Measurements from ENCODE around the gene RFX2. TPM values are rescaled to one million over a fixed set of nuclear protein-coding genes. Genes with fewer than 3 reads are reported as not detected.
"Not testable (repeated sequence)": the region's sequence is repeated elsewhere in the genome, so short reads cannot be mapped to it uniquely, and the experiment has no call there.

RFX2 gene
- total RNA-seq, 1 donor from 2014 or later: 7.3 TPM

GRCh38 chr19:6032827-6033226 is 77.5 kb downstream of the RFX2 start:
- no peak for TF ChIP-seq CTCF (IDR thresholded peaks at IDR 0.05; ENCODE audit: unreplicated experiment)
- no peak for DNase-seq (ENCODE audit: low spot score in 2 of 2, unreplicated experiment in 2 of 2)
- peaks cover 10% of the 10 kb centered on the region for H3K36me3 Mint-ChIP-seq
- peaks cover 7% of the 10 kb centered on the region for H3K4me1 Mint-ChIP-seq
- no peaks in the 10 kb centered on the region for H3K27me3 Mint-ChIP-seq (ENCODE audit: low read depth)
- no peak overlapping the region for H3K27ac Mint-ChIP-seq
- peaks cover 11% of the 10 kb centered on the region for H3K9me3 Mint-ChIP-seq
- no peak overlapping the region for H3K4me3 Mint-ChIP-seq

GRCh38 chr19:6032381-6032780 is 77.9 kb downstream of the RFX2 start:
- no peak for TF ChIP-seq CTCF (IDR thresholded peaks at IDR 0.05; ENCODE audit: unreplicated experiment)
- DNase-seq (ENCODE audit: low spot score in 2 of 2, unreplicated experiment in 2 of 2): peak in 1 of 2 experiments; percentile 21
- no peak overlapping the region for H3K4me3 Mint-ChIP-seq
- H3K27me3 Mint-ChIP-seq (ENCODE audit: low read depth): no peaks in the 10 kb centered on the region
- peaks cover 7% of the 10 kb centered on the region for H3K36me3 Mint-ChIP-seq
- H3K9me3 Mint-ChIP-seq: peaks cover 8% of the 10 kb centered on the region
- H3K27ac Mint-ChIP-seq: no peak overlapping the region
- H3K4me1 Mint-ChIP-seq: peaks cover 7% of the 10 kb centered on the region

- Mint-ChIP-seq H3K4me3 (no peak overlapping the region), H3K27ac (no peak overlapping the region), H3K27me3 (ENCODE audit: low read depth) (peaks cover 5% of the 10 kb centered on the region), H3K4me1 (peaks cover 7% of the 10 kb centered on the region), H3K36me3 (peaks cover 7% of the 10 kb centered on the region), H3K9me3 (peaks cover 8% of the 10 kb centered on the region)
- TF ChIP-seq CTCF (IDR thresholded peaks at IDR 0.05; ENCODE audit: unreplicated experiment): no peak
- DNase-seq (ENCODE audit: low spot score in 2 of 2, unreplicated experiment in 2 of 2): no peak
Measured at GRCh38 chr19:6030214-6030507, 80.1 kb downstream of the RFX2 start.

- Mint-ChIP-seq H3K27ac (no peak overlapping the region), H3K36me3 (peaks cover 7% of the 10 kb centered on the region), H3K9me3 (peaks cover 8% of the 10 kb centered on the region), H3K27me3 (ENCODE audit: low read depth) (peaks cover 24% of the 10 kb centered on the region), H3K4me3 (no peak overlapping the region), H3K4me1 (peaks cover 12% of the 10 kb centered on the region)
- no peak for TF ChIP-seq CTCF (IDR thresholded peaks at IDR 0.05; ENCODE audit: unreplicated experiment)
- no peak for DNase-seq (ENCODE audit: low spot score in 2 of 2, unreplicated experiment in 2 of 2)
Measured at GRCh38 chr19:6026390-6027227, 83.7 kb downstream of the RFX2 start.

- H3K27ac Mint-ChIP-seq; H3K36me3 Mint-ChIP-seq; H3K9me3 Mint-ChIP-seq; H3K4me3 Mint-ChIP-seq; DNase-seq (ENCODE audit: low spot score in 2 of 2, unreplicated experiment in 2 of 2): not testable (repeated sequence)
- Mint-ChIP-seq H3K27me3 (ENCODE audit: low read depth) (peaks cover 28% of the 10 kb centered on the region), H3K4me1 (peaks cover 13% of the 10 kb centered on the region)
Measured at GRCh38 chr19:6024756-6025155, 85.5 kb downstream of the RFX2 start.

- no peak overlapping the region for H3K27ac Mint-ChIP-seq
- TF ChIP-seq CTCF (IDR thresholded peaks at IDR 0.05; ENCODE audit: unreplicated experiment): no peak
- no peak for DNase-seq (ENCODE audit: low spot score in 2 of 2, unreplicated experiment in 2 of 2)
- peaks cover 13% of the 10 kb centered on the region for H3K4me1 Mint-ChIP-seq
- H3K4me3 Mint-ChIP-seq: no peak overlapping the region
- H3K36me3 Mint-ChIP-seq: no peaks in the 10 kb centered on the region
- H3K27me3 Mint-ChIP-seq (ENCODE audit: low read depth): peaks cover 34% of the 10 kb centered on the region
- H3K9me3 Mint-ChIP-seq: no peaks in the 10 kb centered on the region
Measured at GRCh38 chr19:6023936-6024335, 86.4 kb downstream of the RFX2 start.

Measured in mesothelial cell of epicardium (in vitro differentiated cells).